Sigmoid colon (tissue), 7 donors: ENCODE results near the gene SPATA13. TPM values are rescaled to one million over a fixed set of nuclear protein-coding genes. Genes with fewer than 3 reads are reported as not detected.

Source experiments
- DNase-seq: peaks from one replicate; pipeline ENCODE4 v3.0.0-alpha.2; 2019
- H3K27ac ChIP-seq, 4 donors: fragments of 200-600 bp; sonication (generic); one replicate each; pipeline ENCODE4 v1.5.1; 2016 to 2019; ENCODE audit warnings: mild to moderate bottlenecking in 1 of 4
- H3K27me3 ChIP-seq, 3 donors: fragments of 200-600 bp; sonication (generic); one replicate each; pipeline ENCODE4 v1.5.1; 2019; ENCODE audit warnings: mild to moderate bottlenecking in 1 of 3
- H3K36me3 ChIP-seq, 4 donors: fragments of 200-600 bp; sonication (generic); one replicate each; pipeline ENCODE4 v1.5.1; 2016 to 2019
- H3K4me1 ChIP-seq, 4 donors: fragments of 200-600 bp; sonication (generic); one replicate each; pipeline ENCODE4 v1.5.1; 2017 to 2019
- H3K4me3 ChIP-seq, 4 donors: fragments of 200-600 bp; sonication (generic); one replicate each; pipeline ENCODE4 v1.5.1; 2017 to 2019; ENCODE audit warnings: mild to moderate bottlenecking in 2 of 4, moderate library complexity in 1 of 4
- H3K9me3 ChIP-seq, 4 donors: fragments of 200-600 bp in 3 of 4; sonication (generic) in 3 of 4; one replicate each; pipeline versions ENCODE4 v1.5.1 to v1.6.1; 2013 to 2019
- EP300 ChIP-seq, 4 donors: sonication (generic); formaldehyde crosslinking; IDR thresholded peaks; one replicate each; pipeline ENCODE4 v1.6.1; 2017; ENCODE audit warnings: antibody characterized with exemption in 4 of 4
- POLR2A ChIP-seq, 2 donors: fragments of 450-650 bp; IDR thresholded peaks; one replicate each; pipeline ENCODE4 v1.6.1; 2016; ENCODE audit warnings: antibody characterized with exemption in 2 of 2, mild to moderate bottlenecking in 2 of 2, moderate library complexity in 2 of 2
- POLR2AphosphoS5 ChIP-seq, 4 donors: sonication (generic); formaldehyde crosslinking; IDR thresholded peaks; one replicate each; pipeline ENCODE4 v1.6.1; 2017; ENCODE audit warnings: antibody characterized with exemption in 4 of 4
- WGBS, 2 donors: extraction: QIAGEN DNeasy Blood & Tissue Kit; methylation state at CpG; one replicate each; pipeline ENCODE4 v1.1.7; 2013; 5-methylcytosine and 5-hydroxymethylcytosine counted together
- intact Hi-C: fragments of 100-400 bp; cut with DNase I; formaldehyde crosslinking; loops from one replicate; pipeline ENCODE4 v1.15.1; 2023
- polyA plus RNA-seq, 3 donors: library from polyadenylated mRNA; stranded (reverse); fragments of 200-250 nt; gene quantifications; one replicate each; pipeline ENCODE4 v1.2.3, GENCODE V29; 2013
- total RNA-seq, 4 donors: library from RNA; depleted of rRNA; stranded (reverse); fragments of >200 nt; gene quantifications; one replicate each; pipeline ENCODE4 v1.1.0, GENCODE V29; 2016
- TF ChIP-seq, protein P1 (sequence below), 4 experiments: fragments of 450-650 bp in 3 of 4; fragments of 200-600 bp in 1 of 4; IDR thresholded peaks; one replicate each; pipeline ENCODE4 v1.5.1; 2016 to 2019; ENCODE audit warnings: antibody characterized with exemption in 4 of 4, mild to moderate bottlenecking in 3 of 4, moderate library complexity in 2 of 4
- donor health status: healthy with polysubstance abuse.
- donor health status: Bipolar disorder and iron deficiency.
- donor health status: healthy.

SPATA13 gene
- total and polyA plus RNA-seq, 7 donors = 15.6 to 29.4 (median 18.1) TPM

DNA sequence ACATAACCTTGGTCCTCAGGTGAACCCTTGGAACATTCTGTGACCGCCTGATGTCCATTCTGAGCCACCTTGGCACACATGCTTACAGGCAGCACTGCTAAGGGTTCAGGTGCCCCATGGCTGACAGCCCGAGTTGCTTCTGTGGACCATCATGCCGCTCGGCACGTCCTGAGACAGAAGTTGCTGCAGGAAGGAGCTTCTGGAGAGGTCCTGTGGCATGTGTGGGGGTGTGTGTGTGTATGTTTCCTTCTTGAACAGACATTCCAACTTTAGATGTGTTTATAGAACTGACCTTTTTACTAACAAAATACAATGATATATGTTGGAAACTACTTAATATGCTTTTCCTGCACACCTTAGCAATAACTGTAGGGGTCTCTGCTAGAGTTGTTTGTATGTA, 144.1 kb downstream of the SPATA13 start:
- H3K27me3 ChIP-seq = no peaks in the 10 kb centered on the region
- peaks cover 0 to 44% (median 9%) of the 10 kb centered on the region in 4 donors for H3K36me3 ChIP-seq
- peaks cover 0 to 15% (median 4%) of the 10 kb centered on the region in 4 donors for H3K4me1 ChIP-seq
- H3K9me3 ChIP-seq = no peaks in the 10 kb centered on the region
- WGBS, 2 donors = 87 to 89% methylated on average over 5 of the region's 5 CpGs
- DNase-seq = peak; percentile 25
- H3K4me3 ChIP-seq = no peak overlapping the region
- no peak overlapping the region for H3K27ac ChIP-seq
- TF ChIP-seq POLR2AphosphoS5 (IDR thresholded peaks at IDR 0.05) (no peak), EP300 (IDR thresholded peaks at IDR 0.05) (no peak)
- TF ChIP-seq, protein P1, sequence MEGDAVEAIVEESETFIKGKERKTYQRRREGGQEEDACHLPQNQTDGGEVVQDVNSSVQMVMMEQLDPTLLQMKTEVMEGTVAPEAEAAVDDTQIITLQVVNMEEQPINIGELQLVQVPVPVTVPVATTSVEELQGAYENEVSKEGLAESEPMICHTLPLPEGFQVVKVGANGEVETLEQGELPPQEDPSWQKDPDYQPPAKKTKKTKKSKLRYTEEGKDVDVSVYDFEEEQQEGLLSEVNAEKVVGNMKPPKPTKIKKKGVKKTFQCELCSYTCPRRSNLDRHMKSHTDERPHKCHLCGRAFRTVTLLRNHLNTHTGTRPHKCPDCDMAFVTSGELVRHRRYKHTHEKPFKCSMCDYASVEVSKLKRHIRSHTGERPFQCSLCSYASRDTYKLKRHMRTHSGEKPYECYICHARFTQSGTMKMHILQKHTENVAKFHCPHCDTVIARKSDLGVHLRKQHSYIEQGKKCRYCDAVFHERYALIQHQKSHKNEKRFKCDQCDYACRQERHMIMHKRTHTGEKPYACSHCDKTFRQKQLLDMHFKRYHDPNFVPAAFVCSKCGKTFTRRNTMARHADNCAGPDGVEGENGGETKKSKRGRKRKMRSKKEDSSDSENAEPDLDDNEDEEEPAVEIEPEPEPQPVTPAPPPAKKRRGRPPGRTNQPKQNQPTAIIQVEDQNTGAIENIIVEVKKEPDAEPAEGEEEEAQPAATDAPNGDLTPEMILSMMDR (IDR thresholded peaks at IDR 0.05) = no peak
- intact Hi-C loops = no loop called here

DNA sequence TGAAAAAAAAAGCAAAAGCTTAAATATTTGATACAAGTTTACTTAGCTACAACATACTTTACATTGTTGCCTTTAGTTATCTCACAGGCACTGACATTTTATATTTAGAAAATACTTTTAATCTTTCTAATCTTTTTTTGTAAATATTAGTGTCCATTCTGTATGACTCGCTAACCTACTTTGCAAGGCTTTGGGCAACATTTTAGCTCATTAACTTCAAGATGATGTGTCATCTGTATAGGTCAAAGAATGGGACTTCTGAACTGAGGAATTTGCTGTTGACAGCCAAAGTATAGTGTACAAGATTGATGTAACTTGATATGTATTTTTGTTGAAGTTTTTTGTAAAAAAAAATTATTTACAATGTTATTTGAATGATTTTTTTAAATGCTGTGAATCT, 146.1 kb downstream of the SPATA13 start:
- Histone ChIP-seq H3K4me3 (no peak overlapping the region), H3K9me3 (no peaks in the 10 kb centered on the region), H3K27ac (peak overlapping the region in 1 of 4 donors; percentile 11), H3K4me1 (peaks cover 0 to 16% (median 4%) of the 10 kb centered on the region in 4 donors), H3K27me3 (no peaks in the 10 kb centered on the region), H3K36me3 (peaks cover 0 to 24% (median 5%) of the 10 kb centered on the region in 4 donors)
- DNase-seq = no peak
- TF ChIP-seq, protein P1 (IDR thresholded peaks at IDR 0.05) = no peak
- TF ChIP-seq POLR2A (IDR thresholded peaks at IDR 0.05) (no peak), EP300 (IDR thresholded peaks at IDR 0.05) (no peak), POLR2AphosphoS5 (IDR thresholded peaks at IDR 0.05) (no peak)
- 88 to 89% methylated on average over 1 of the region's 1 CpG for WGBS, 2 donors
- intact Hi-C loops = no loop called here

DNA sequence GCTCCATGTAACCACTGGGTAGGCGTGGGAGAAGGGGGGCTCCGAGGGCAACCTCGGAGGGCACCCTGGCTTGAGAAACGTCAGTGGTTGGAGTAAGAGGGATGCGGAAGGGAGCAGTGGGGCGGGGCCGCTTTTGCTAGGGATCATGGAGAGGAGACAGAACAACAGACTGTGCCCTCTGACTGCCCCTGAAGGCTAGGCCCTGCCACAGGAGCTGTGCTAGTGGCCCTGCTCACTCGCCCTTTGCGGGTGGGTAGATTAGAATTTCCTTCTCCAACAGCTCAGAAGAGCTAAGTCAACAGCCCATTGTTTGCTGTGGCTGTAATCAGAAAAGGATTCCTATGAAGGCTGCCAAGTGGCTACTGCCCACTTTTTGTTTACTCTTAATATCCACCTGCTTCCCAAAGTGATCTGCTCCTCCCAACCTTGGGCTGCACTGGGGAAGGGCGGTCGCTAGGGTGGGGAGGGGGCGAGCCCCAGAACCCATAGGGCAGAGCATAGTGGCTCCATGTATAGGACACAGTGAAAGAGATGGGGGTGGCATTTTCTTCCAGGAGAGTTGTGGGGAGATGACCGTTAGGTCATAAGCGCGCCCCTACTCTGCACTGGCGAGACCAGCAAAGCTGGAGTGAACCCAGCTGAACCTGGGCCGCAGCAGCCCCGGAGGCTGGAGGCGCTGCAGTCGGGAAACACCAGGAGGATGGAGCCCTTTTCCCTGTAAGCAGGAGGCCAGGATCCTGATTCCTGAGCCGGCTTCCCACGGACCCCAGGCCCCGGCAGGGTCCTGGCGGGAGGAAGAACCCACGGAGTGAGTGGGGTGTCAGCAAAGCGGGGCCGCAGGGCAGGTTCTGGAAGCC, 146.9 kb downstream of the SPATA13 start:
- WGBS, 2 donors = 59 to 78% methylated on average over 27 of the region's 27 CpGs
- TF ChIP-seq, protein P1 (IDR thresholded peaks at IDR 0.05) = no peak
- TF ChIP-seq POLR2A (IDR thresholded peaks at IDR 0.05) (no peak), EP300 (IDR thresholded peaks at IDR 0.05) (no peak), POLR2AphosphoS5 (IDR thresholded peaks at IDR 0.05) (no peak)
- intact Hi-C loops = no loop called here

DNA sequence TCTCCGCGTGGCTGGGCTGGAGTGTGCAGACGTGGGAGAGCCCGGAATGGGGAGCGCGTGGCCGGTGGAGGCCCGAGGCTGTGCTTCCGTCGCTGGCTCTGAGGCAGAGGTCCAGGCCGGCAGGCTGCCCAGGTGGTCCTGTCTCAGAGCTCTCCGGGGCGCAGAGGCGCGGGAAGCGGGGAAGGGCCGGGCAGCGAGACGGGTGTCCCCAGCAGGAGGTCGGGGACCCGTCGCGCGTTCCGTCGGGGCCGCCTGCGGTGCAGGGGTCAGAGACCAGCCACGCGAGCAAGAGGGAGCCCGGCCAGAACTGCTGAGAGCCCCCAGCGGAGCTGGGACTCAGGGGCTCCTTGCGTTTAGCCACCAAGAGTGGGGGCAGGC, 147.5 kb downstream of the SPATA13 start:
- peaks cover 0 to 16% (median 4%) of the 10 kb centered on the region in 4 donors for H3K4me1 ChIP-seq
- 82 to 85% methylated on average over 33 of the region's 33 CpGs for WGBS, 2 donors
- intact Hi-C loops = no loop called here
- no peaks in the 10 kb centered on the region for H3K9me3 ChIP-seq
- H3K27me3 ChIP-seq = no peaks in the 10 kb centered on the region
- H3K4me3 ChIP-seq = no peak overlapping the region
- peaks cover 0 to 11% (median 2%) of the 10 kb centered on the region in 4 donors for H3K36me3 ChIP-seq
- TF ChIP-seq, protein P1 (IDR thresholded peaks at IDR 0.05) = no peak
- TF ChIP-seq POLR2AphosphoS5 (IDR thresholded peaks at IDR 0.05) (no peak), EP300 (IDR thresholded peaks at IDR 0.05) (no peak), POLR2A (IDR thresholded peaks at IDR 0.05) (no peak)
- peak overlapping the region in 1 of 4 donors; percentile 11 for H3K27ac ChIP-seq
- peak; percentile 57 for DNase-seq

More for the DNA sequence above, 146.9 kb downstream of the SPATA13 start:
- H3K27ac ChIP-seq = peak overlapping the region in 1 of 4 donors; percentile 11
- peaks cover 0 to 16% (median 4%) of the 10 kb centered on the region in 4 donors for H3K4me1 ChIP-seq
- peaks cover 0 to 17% (median 5%) of the 10 kb centered on the region in 4 donors for H3K36me3 ChIP-seq
- H3K4me3 ChIP-seq = no peak overlapping the region
- no peaks in the 10 kb centered on the region for H3K9me3 ChIP-seq
- no peaks in the 10 kb centered on the region for H3K27me3 ChIP-seq
- DNase-seq = peak; percentile 38
